Panc1 (cell line): Measurements from ENCODE around the gene DOCK1. TPM values are rescaled to one million over a fixed set of nuclear protein-coding genes. Genes with fewer than 3 reads are reported as not detected.

Source experiments
- ATAC-seq: fragments of 200-7000 bp; cut with Tn5 transposase; 2 replicates; pipeline ENCODE4 v1.9.1; 2020; ENCODE audit warnings: mild to moderate bottlenecking, moderate library complexity
- BruUV-seq: library from RNA; stranded (reverse); fragments of 400-500 nt; replicated peaks from 2 replicates; lab custom pipeline; 2021; lab: Mats Ljungman, UMichigan
- CTCF ChIA-PET: fragments of 300-600 bp; sonication (Branson Sonifier 250); formaldehyde crosslinking; loops from one replicate; lab custom pipeline; 2022; ENCODE audit warnings: antibody characterized with exemption; lab: Charles Lee
- POLR2A ChIA-PET: fragments of 300-600 bp; sonication (Branson Sonifier 250); formaldehyde crosslinking; loops from one replicate; lab custom pipeline; 2022; ENCODE audit warnings: antibody characterized with exemption; lab: Charles Lee
- DNase-seq: peaks from one replicate; pipeline ENCODE4 v3.0.0-alpha.2; 2010; ENCODE audit warnings: low read depth, low spot score
- H3K27ac ChIP-seq: 2 replicates; pipeline ENCODE4 v1.5.1; 2011; ENCODE audit warnings: mild to moderate bottlenecking, low read length, inconsistent platforms
- H3K27me3 ChIP-seq: fragments of 200-500 bp; sonication (Bioruptor generic); 2 replicates; pipeline ENCODE4 v1.6.0; 2014; ENCODE audit warnings: low read length, inconsistent platforms; ENCODE audit not compliant: control insufficient read depth, insufficient read depth
- H3K36me3 ChIP-seq: fragments of 200-500 bp; sonication (Bioruptor generic); 2 replicates; pipeline ENCODE4 v1.5.1; 2014; ENCODE audit warnings: inconsistent platforms, mild to moderate bottlenecking, low read length, moderate library complexity; ENCODE audit not compliant: control insufficient read depth, insufficient read depth
- H3K4me1 ChIP-seq: 2 replicates; pipeline ENCODE4 v1.5.1; 2011; ENCODE audit warnings: inconsistent platforms, mild to moderate bottlenecking, low read length, moderate library complexity; ENCODE audit not compliant: control insufficient read depth, insufficient read depth
- H3K4me3 ChIP-seq, 2 experiments: 2 replicates each; pipeline ENCODE4 v1.5.1; 2011 to 2012; ENCODE audit warnings: low read depth in 2 of 2, low read length in 2 of 2, mild to moderate bottlenecking in 2 of 2, inconsistent platforms in 1 of 2, moderate library complexity in 1 of 2
- H3K9me3 ChIP-seq: fragments of 200-500 bp; sonication (Bioruptor generic); 2 replicates; pipeline ENCODE4 v1.5.1; 2014; ENCODE audit warnings: low read depth, mild to moderate bottlenecking, inconsistent platforms, low read length, moderate library complexity; ENCODE audit not compliant: control insufficient read depth, insufficient read depth
- CTCF ChIP-seq: fragments of 450-650 bp; IDR thresholded peaks from 2 replicates; pipeline ENCODE4 v1.5.1; 2017; ENCODE audit warnings: mild to moderate bottlenecking
- POLR2AphosphoS5 ChIP-seq: IDR thresholded peaks from 2 replicates; pipeline ENCODE4 v1.6.1; 2012; ENCODE audit warnings: mild to moderate bottlenecking, low read depth, low read length, moderate library complexity
- REST ChIP-seq, 2 experiments: IDR thresholded peaks; 2 replicates each; pipeline ENCODE4 v1.6.1; 2011 to 2012; ENCODE audit warnings: low read depth in 2 of 2, control low read depth in 1 of 2, low read length in 1 of 2, mild to moderate bottlenecking in 1 of 2, moderate library complexity in 1 of 2; ENCODE audit not compliant: insufficient read depth in 1 of 2
- SIN3A ChIP-seq: IDR thresholded peaks from 2 replicates; pipeline ENCODE4 v1.6.1; 2012; ENCODE audit warnings: low read depth, mild to moderate bottlenecking, low read length, moderate library complexity, borderline replicate concordance; ENCODE audit not compliant: insufficient read depth
- TCF7L2 ChIP-seq: IDR thresholded peaks from 2 replicates; pipeline ENCODE4 v1.6.1; 2011; ENCODE audit warnings: mild to moderate bottlenecking, low read depth, low read length, inconsistent platforms
- in situ Hi-C: cut with HindIII; loops from 2 replicates; pipeline ENCODE4 v1.10.0; 2016; ENCODE audit warnings: low sequenced_read_pairs, low pct_unique_long_range_greater_than_20kb
- intact Hi-C: fragments of 100-400 bp; cut with micrococcal nuclease; formaldehyde crosslinking; loops from one replicate; pipeline ENCODE4 v1.10.0; 2022; ENCODE audit not compliant: unreplicated experiment
- total RNA-seq: library from RNA; stranded (reverse); gene quantifications from one replicate; pipeline ENCODE4 v1.2.1, GENCODE V29; 2021; ENCODE audit not compliant: unreplicated experiment

DOCK1 gene
- total RNA-seq, 1 experiment from 2014 or later, result 67.6 TPM

GRCh38 chr10:127221281-127221680, 316.1 kb downstream of the DOCK1 start:
- CTCF ChIA-PET, result no interaction called here
- POLR2A ChIA-PET, result no interaction called here

GRCh38 chr10:127227027-127227426, 321.8 kb downstream of the DOCK1 start:
- Histone ChIP-seq H3K36me3 (no peaks in the 10 kb centered on the region), H3K27me3 (no peaks in the 10 kb centered on the region), H3K4me1 (no peaks in the 10 kb centered on the region), H3K27ac (no peak overlapping the region), H3K9me3 (no peaks in the 10 kb centered on the region), H3K4me3 (no peak overlapping the region)
- ATAC-seq, result no peak
- ChIA-PET POLR2A (no interaction called here), CTCF (no interaction called here)
- in situ Hi-C loops, result no loop called here
- intact Hi-C loops, result no loop called here
- TF ChIP-seq POLR2AphosphoS5 (no peak), SIN3A (no peak), CTCF (no peak)
- no peak for DNase-seq
- no TSS peak for BruUV-seq

More at GRCh38 chr10:127221281-127221680, 316.1 kb downstream of the DOCK1 start:
- no peak for DNase-seq
- no peaks in the 10 kb centered on the region for H3K36me3 ChIP-seq
- in situ Hi-C loops (no loop called here), intact Hi-C loops (no loop called here)
- no peak overlapping the region for H3K27ac ChIP-seq
- H3K27me3 ChIP-seq, result no peaks in the 10 kb centered on the region
- H3K9me3 ChIP-seq, result no peaks in the 10 kb centered on the region
- ATAC-seq, result no peak
- H3K4me3 ChIP-seq, result no peak overlapping the region
- H3K4me1 ChIP-seq, result no peaks in the 10 kb centered on the region
- TF ChIP-seq TCF7L2 (no peak), POLR2AphosphoS5 (no peak), CTCF (no peak), SIN3A (no peak), REST (IDR thresholded peaks at IDR 0.05; ENCODE audit: insufficient read depth in 1 of 2, low read depth in 2 of 2, low read length in 1 of 2) (no peak)
- BruUV-seq, result no TSS peak
